ENCODE results near the gene PRRX1.

- TF ChIP-seq, protein P1, sequence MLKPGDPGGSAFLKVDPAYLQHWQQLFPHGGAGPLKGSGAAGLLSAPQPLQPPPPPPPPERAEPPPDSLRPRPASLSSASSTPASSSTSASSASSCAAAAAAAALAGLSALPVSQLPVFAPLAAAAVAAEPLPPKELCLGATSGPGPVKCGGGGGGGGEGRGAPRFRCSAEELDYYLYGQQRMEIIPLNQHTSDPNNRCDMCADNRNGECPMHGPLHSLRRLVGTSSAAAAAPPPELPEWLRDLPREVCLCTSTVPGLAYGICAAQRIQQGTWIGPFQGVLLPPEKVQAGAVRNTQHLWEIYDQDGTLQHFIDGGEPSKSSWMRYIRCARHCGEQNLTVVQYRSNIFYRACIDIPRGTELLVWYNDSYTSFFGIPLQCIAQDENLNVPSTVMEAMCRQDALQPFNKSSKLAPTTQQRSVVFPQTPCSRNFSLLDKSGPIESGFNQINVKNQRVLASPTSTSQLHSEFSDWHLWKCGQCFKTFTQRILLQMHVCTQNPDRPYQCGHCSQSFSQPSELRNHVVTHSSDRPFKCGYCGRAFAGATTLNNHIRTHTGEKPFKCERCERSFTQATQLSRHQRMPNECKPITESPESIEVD (tag by site-specific recombination; IDR thresholded peaks at IDR 0.05), result no peak
- TF ChIP-seq ZNF791 (tag by site-specific recombination; IDR thresholded peaks at IDR 0.05), result no peak
- no peak for TF ChIP-seq OSR2 (tag by site-specific recombination; IDR thresholded peaks at IDR 0.05)
- no peak for TF ChIP-seq CTCF (tag by site-specific recombination; IDR thresholded peaks at IDR 0.05)
- TF ChIP-seq ZNF248 (tag by site-specific recombination; IDR thresholded peaks at IDR 0.05), result no peak
- no peak for TF ChIP-seq TCF7L2 (IDR thresholded peaks at IDR 0.05; ENCODE audit: borderline replicate concordance, low read depth, low read length)
- TF ChIP-seq ZNF510 (tag by site-specific recombination; IDR thresholded peaks at IDR 0.05; ENCODE audit: insufficient replicate concordance), result no peak
- no peak for TF ChIP-seq REST (tag by site-specific recombination; IDR thresholded peaks at IDR 0.05)
- no peak for TF ChIP-seq ZNF529 (tag by site-specific recombination; IDR thresholded peaks at IDR 0.05; ENCODE audit: insufficient replicate concordance)
- TF ChIP-seq ZBTB1 (tag by site-specific recombination; IDR thresholded peaks at IDR 0.05), result no peak
- TF ChIP-seq, protein P2, sequence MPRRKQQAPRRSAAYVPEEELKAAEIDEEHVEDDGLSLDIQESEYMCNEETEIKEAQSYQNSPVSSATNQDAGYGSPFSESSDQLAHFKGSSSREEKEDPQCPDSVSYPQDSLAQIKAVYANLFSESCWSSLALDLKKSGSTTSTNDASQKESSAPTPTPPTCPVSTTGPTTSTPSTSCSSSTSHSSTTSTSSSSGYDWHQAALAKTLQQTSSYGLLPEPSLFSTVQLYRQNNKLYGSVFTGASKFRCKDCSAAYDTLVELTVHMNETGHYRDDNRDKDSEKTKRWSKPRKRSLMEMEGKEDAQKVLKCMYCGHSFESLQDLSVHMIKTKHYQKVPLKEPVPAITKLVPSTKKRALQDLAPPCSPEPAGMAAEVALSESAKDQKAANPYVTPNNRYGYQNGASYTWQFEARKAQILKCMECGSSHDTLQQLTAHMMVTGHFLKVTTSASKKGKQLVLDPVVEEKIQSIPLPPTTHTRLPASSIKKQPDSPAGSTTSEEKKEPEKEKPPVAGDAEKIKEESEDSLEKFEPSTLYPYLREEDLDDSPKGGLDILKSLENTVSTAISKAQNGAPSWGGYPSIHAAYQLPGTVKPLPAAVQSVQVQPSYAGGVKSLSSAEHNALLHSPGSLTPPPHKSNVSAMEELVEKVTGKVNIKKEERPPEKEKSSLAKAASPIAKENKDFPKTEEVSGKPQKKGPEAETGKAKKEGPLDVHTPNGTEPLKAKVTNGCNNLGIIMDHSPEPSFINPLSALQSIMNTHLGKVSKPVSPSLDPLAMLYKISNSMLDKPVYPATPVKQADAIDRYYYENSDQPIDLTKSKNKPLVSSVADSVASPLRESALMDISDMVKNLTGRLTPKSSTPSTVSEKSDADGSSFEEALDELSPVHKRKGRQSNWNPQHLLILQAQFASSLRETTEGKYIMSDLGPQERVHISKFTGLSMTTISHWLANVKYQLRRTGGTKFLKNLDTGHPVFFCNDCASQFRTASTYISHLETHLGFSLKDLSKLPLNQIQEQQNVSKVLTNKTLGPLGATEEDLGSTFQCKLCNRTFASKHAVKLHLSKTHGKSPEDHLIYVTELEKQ (tag by site-specific recombination; IDR thresholded peaks at IDR 0.05; ENCODE audit: borderline replicate concordance), result no peak
- no peak for TF ChIP-seq ZFP3 (tag by site-specific recombination; IDR thresholded peaks at IDR 0.05; ENCODE audit: low read depth)
- no peak for TF ChIP-seq KLF9 (tag by site-specific recombination; IDR thresholded peaks at IDR 0.05; ENCODE audit: low read depth)
- TF ChIP-seq, protein P3, sequence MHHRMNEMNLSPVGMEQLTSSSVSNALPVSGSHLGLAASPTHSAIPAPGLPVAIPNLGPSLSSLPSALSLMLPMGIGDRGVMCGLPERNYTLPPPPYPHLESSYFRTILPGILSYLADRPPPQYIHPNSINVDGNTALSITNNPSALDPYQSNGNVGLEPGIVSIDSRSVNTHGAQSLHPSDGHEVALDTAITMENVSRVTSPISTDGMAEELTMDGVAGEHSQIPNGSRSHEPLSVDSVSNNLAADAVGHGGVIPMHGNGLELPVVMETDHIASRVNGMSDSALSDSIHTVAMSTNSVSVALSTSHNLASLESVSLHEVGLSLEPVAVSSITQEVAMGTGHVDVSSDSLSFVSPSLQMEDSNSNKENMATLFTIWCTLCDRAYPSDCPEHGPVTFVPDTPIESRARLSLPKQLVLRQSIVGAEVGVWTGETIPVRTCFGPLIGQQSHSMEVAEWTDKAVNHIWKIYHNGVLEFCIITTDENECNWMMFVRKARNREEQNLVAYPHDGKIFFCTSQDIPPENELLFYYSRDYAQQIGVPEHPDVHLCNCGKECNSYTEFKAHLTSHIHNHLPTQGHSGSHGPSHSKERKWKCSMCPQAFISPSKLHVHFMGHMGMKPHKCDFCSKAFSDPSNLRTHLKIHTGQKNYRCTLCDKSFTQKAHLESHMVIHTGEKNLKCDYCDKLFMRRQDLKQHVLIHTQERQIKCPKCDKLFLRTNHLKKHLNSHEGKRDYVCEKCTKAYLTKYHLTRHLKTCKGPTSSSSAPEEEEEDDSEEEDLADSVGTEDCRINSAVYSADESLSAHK (tag by site-specific recombination; IDR thresholded peaks at IDR 0.05), result no peak
These were observed 106.3 kb downstream of the PRRX1 start for GRCh38 chr1:170770254-170770653.
